ENCODE data around the gene FAM217B.
A peak's percentile ranks its signal among the peaks of the same experiment; 100 is the strongest.

The FAM217B gene

DNA sequence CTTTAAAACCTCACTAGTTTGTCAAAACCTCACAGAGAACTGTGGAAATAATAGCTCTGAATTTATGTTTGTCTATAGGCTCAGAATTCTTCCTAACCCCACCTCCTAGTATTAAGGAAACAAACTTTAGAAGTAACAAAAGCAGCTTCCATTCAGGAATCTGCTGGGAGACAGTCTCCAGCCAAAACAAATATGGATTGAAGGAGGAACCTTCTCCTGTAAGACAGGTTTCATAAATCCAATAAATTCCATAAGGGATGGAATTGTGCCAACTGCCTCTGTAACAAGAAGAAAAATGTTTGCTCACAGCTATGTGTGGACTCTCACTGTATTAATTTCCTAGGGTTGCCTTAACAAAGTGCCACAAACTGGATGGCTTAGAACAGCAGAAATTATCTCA, 14.3 kb upstream of the FAM217B start:
- H3K9ac ChIP-seq (ENCODE audit: low read length): no peak overlapping the region
- no peaks in the 10 kb centered on the region for H3K9me3 ChIP-seq (ENCODE audit: control insufficient read depth, insufficient read depth, low read depth, low read length)
- H3K27me3 ChIP-seq (ENCODE audit: control insufficient read depth, insufficient read depth, low read length): no peaks in the 10 kb centered on the region
- no peak overlapping the region for H3K27ac ChIP-seq (ENCODE audit: low read depth, low read length)
- peaks cover 4% of the 10 kb centered on the region; the same call in 1 of the 2 replicates for H3K4me1 ChIP-seq (ENCODE audit: control insufficient read depth, insufficient read depth, low read length)
- no peaks in the 10 kb centered on the region for H3K36me3 ChIP-seq (ENCODE audit: control insufficient read depth, insufficient read depth, low read length)
- H3K4me3 ChIP-seq (ENCODE audit: low read depth, low read length): no peak overlapping the region

- H3K27ac ChIP-seq (ENCODE audit: low read depth, low read length): no peak overlapping the region
- H3K4me3 ChIP-seq (ENCODE audit: low read depth, low read length): no peak overlapping the region
- no peak overlapping the region for H3K9ac ChIP-seq (ENCODE audit: low read length)
- H3K36me3 ChIP-seq (ENCODE audit: control insufficient read depth, insufficient read depth, low read length): no peaks in the 10 kb centered on the region
- peaks cover 9% of the 10 kb centered on the region; the same call in 1 of the 2 replicates for H3K4me1 ChIP-seq (ENCODE audit: control insufficient read depth, insufficient read depth, low read length)
- H3K27me3 ChIP-seq (ENCODE audit: control insufficient read depth, insufficient read depth, low read length): peaks cover 24% of the 10 kb centered on the region
- no peaks in the 10 kb centered on the region for H3K9me3 ChIP-seq (ENCODE audit: control insufficient read depth, insufficient read depth, low read depth, low read length)
Observed at GRCh38 chr20:59931511-59932312, 8.5 kb upstream of the FAM217B start.

DNA sequence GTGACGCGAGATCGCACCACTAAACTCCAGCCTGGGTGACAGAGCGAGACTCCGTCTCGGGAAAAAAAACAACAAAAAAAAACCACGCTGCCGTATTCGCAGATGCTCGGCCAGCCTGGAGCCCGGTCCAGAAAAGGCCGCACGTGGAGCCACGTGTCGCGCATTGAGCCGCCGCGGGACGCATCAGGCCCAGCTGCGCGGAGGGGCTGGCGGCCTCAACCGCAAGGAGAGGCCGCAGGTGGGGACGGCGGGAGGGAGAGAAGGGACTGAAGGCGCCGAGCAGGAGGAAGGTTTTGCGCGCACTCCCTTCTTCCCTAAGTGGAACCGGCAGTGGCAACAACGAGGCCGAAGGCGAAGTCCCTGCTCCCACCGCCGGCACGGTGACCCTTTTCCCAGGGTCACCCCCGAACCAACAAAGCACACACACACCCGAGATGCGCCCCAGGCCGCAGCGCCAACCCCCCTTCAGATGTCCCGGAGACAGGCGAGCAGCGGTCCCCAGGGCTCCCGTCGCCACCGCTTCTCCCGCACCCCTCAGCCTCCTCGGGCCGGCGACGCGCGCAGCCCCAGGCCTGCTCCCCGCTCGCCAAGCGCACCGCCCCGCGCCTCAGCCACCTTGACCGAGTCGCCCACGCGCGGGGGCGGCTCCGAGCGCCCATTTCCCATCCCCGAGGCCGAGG, 7.4 kb upstream of the FAM217B start:
- H3K4me3 ChIP-seq (ENCODE audit: low read depth, low read length): no peak overlapping the region
- no peaks in the 10 kb centered on the region for H3K36me3 ChIP-seq (ENCODE audit: control insufficient read depth, insufficient read depth, low read length)
- peaks cover 24% of the 10 kb centered on the region for H3K27me3 ChIP-seq (ENCODE audit: control insufficient read depth, insufficient read depth, low read length)
- H3K9me3 ChIP-seq (ENCODE audit: control insufficient read depth, insufficient read depth, low read depth, low read length): no peaks in the 10 kb centered on the region
- no peak overlapping the region for H3K27ac ChIP-seq (ENCODE audit: low read depth, low read length)
- H3K4me1 ChIP-seq (ENCODE audit: control insufficient read depth, insufficient read depth, low read length): peaks cover 7% of the 10 kb centered on the region; the same call in 1 of the 2 replicates
- H3K9ac ChIP-seq (ENCODE audit: low read length): no peak overlapping the region

GRCh38 chr20:59933296-59933848, 6.8 kb upstream of the FAM217B start, which contains the start of gene SYCP2:
Gene SYCP2 (minus strand): TSS chr20:59933637. CDS start chr20:59922413, 11,224 bp downstream.
- no peaks in the 10 kb centered on the region for H3K9me3 ChIP-seq (ENCODE audit: control insufficient read depth, insufficient read depth, low read depth, low read length)
- peaks cover 29% of the 10 kb centered on the region for H3K27me3 ChIP-seq (ENCODE audit: control insufficient read depth, insufficient read depth, low read length)
- no peak within 1 kb of the TSS for H3K27ac ChIP-seq (ENCODE audit: low read depth, low read length)
- no peaks in the 10 kb centered on the region for H3K36me3 ChIP-seq (ENCODE audit: control insufficient read depth, insufficient read depth, low read length)
- peaks cover 5% of the 10 kb centered on the region; the same call in 1 of the 2 replicates for H3K4me1 ChIP-seq (ENCODE audit: control insufficient read depth, insufficient read depth, low read length)
- peak within 1 kb of the TSS; percentile 46 for H3K9ac ChIP-seq (ENCODE audit: low read length)
- H3K4me3 ChIP-seq (ENCODE audit: low read depth, low read length): peak within 1 kb of the TSS; percentile 70

DNA sequence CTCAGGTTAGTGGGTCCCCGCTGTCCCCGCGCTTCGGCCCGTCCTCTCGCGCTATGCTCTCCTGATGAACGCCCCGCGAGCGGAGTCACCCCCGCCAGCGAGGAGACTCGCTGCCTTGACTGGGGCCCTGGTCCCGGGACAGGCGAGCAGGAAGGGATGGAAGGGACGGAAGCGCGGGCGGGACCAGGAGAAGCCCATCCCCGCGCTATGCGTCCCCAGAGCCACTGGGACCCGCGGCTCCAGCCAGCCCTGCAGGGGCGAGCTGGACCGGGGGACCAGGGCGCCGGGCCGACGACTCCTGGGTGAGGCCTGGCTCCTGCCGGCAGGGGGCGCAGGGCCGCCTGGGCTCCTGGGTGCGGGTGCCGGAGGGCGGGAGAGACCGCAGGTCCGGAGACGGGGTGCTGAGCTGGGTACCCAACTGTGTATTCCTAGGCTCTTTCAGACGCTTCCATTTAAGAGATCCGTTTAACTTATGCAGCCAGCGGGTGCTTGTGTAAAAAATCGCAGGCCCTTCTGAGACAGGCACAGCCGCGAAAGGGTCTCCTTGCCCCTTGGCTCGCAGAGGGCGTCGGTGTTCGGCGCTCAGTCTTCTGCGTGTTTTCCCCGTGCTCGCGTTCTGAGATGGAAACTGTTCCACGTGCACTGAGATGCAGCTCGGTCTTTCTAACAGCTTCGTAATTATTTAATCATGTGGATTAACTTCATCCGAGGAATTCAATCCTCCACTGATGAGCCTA, 6.2 kb upstream of the FAM217B start:
- Histone ChIP-seq H3K9me3 (ENCODE audit: control insufficient read depth, insufficient read depth, low read depth, low read length) (peaks cover 3% of the 10 kb centered on the region; the same call in 1 of the 2 replicates), H3K36me3 (ENCODE audit: control insufficient read depth, insufficient read depth, low read length) (no peaks in the 10 kb centered on the region), H3K4me3 (ENCODE audit: low read depth, low read length) (peak overlapping the region; percentile 70), H3K27me3 (ENCODE audit: control insufficient read depth, insufficient read depth, low read length) (peaks cover 35% of the 10 kb centered on the region), H3K4me1 (ENCODE audit: control insufficient read depth, insufficient read depth, low read length) (peaks cover 5% of the 10 kb centered on the region; the same call in 1 of the 2 replicates), H3K9ac (ENCODE audit: low read length) (peak overlapping the region; percentile 46), H3K27ac (ENCODE audit: low read depth, low read length) (no peak overlapping the region)

- Histone ChIP-seq H3K9ac (ENCODE audit: low read length) (no peak overlapping the region), H3K4me3 (ENCODE audit: low read depth, low read length) (no peak overlapping the region), H3K4me1 (ENCODE audit: control insufficient read depth, insufficient read depth, low read length) (peaks cover 5% of the 10 kb centered on the region; the same call in 1 of the 2 replicates), H3K27ac (ENCODE audit: low read depth, low read length) (no peak overlapping the region), H3K9me3 (ENCODE audit: control insufficient read depth, insufficient read depth, low read depth, low read length) (peaks cover 7% of the 10 kb centered on the region; the same call in 1 of the 2 replicates), H3K27me3 (ENCODE audit: control insufficient read depth, insufficient read depth, low read length) (peaks cover 40% of the 10 kb centered on the region), H3K36me3 (ENCODE audit: control insufficient read depth, insufficient read depth, low read length) (no peaks in the 10 kb centered on the region)
Observed at GRCh38 chr20:59935457-59936185, 4.6 kb upstream of the FAM217B start.

DNA sequence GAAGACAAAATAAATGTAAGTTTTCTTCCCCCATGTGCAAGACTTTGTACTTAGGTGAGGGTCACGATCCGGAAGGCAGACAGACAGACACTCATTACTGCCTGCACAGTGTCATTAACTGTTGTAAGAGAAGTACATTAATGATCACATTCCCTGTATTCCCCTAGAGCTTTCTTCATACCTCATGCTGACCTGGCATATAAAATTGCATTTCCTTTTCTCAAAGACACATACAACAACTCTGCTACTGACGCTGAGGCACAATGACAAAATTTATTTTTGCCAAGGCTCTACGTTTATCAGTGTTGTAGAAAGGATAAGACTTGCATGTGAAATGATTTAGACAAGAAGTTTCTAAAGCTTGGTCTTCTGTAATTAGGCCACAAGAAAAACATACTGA, 3.8 kb upstream of the FAM217B start:
- Histone ChIP-seq H3K9ac (ENCODE audit: low read length) (no peak overlapping the region), H3K9me3 (ENCODE audit: control insufficient read depth, insufficient read depth, low read depth, low read length) (peaks cover 7% of the 10 kb centered on the region; the same call in 1 of the 2 replicates), H3K4me1 (ENCODE audit: control insufficient read depth, insufficient read depth, low read length) (peaks cover 9% of the 10 kb centered on the region; the same call in 1 of the 2 replicates), H3K36me3 (ENCODE audit: control insufficient read depth, insufficient read depth, low read length) (no peaks in the 10 kb centered on the region), H3K27ac (ENCODE audit: low read depth, low read length) (no peak overlapping the region), H3K4me3 (ENCODE audit: low read depth, low read length) (no peak overlapping the region), H3K27me3 (ENCODE audit: control insufficient read depth, insufficient read depth, low read length) (peaks cover 40% of the 10 kb centered on the region)

- peaks cover 40% of the 10 kb centered on the region for H3K27me3 ChIP-seq (ENCODE audit: control insufficient read depth, insufficient read depth, low read length)
- no peak overlapping the region for H3K9ac ChIP-seq (ENCODE audit: low read length)
- H3K4me3 ChIP-seq (ENCODE audit: low read depth, low read length): no peak overlapping the region
- H3K36me3 ChIP-seq (ENCODE audit: control insufficient read depth, insufficient read depth, low read length): 0 out of 2 replicates have a peak, but pooled peaks cover under 1% of the 10 kb centered on the region
- peaks cover 7% of the 10 kb centered on the region; the same call in 1 of the 2 replicates for H3K4me1 ChIP-seq (ENCODE audit: control insufficient read depth, insufficient read depth, low read length)
- no peak overlapping the region for H3K27ac ChIP-seq (ENCODE audit: low read depth, low read length)
- peaks cover 7% of the 10 kb centered on the region; the same call in 1 of the 2 replicates for H3K9me3 ChIP-seq (ENCODE audit: control insufficient read depth, insufficient read depth, low read depth, low read length)
Observed at GRCh38 chr20:59937150-59937549, 3.0 kb upstream of the FAM217B start.

GRCh38 chr20:59938221-59938620, 2.0 kb upstream of the FAM217B start:
- Histone ChIP-seq H3K36me3 (ENCODE audit: control insufficient read depth, insufficient read depth, low read length) (peaks cover 11% of the 10 kb centered on the region; the same call in 1 of the 2 replicates), H3K27me3 (ENCODE audit: control insufficient read depth, insufficient read depth, low read length) (peaks cover 34% of the 10 kb centered on the region), H3K27ac (ENCODE audit: low read depth, low read length) (no peak overlapping the region), H3K9me3 (ENCODE audit: control insufficient read depth, insufficient read depth, low read depth, low read length) (peaks cover 7% of the 10 kb centered on the region; the same call in 1 of the 2 replicates), H3K4me1 (ENCODE audit: control insufficient read depth, insufficient read depth, low read length) (peaks cover 7% of the 10 kb centered on the region; the same call in 1 of the 2 replicates), H3K9ac (ENCODE audit: low read length) (no peak overlapping the region), H3K4me3 (ENCODE audit: low read depth, low read length) (no peak overlapping the region)

GRCh38 chr20:59938696-59939051, 1.5 kb upstream of the FAM217B start:
- Histone ChIP-seq H3K27me3 (ENCODE audit: control insufficient read depth, insufficient read depth, low read length) (peaks cover 31% of the 10 kb centered on the region), H3K4me1 (ENCODE audit: control insufficient read depth, insufficient read depth, low read length) (peaks cover 7% of the 10 kb centered on the region; the same call in 1 of the 2 replicates), H3K4me3 (ENCODE audit: low read depth, low read length) (no peak overlapping the region), H3K9me3 (ENCODE audit: control insufficient read depth, insufficient read depth, low read depth, low read length) (peaks cover 7% of the 10 kb centered on the region; the same call in 1 of the 2 replicates), H3K36me3 (ENCODE audit: control insufficient read depth, insufficient read depth, low read length) (peaks cover 13% of the 10 kb centered on the region; the same call in 1 of the 2 replicates), H3K27ac (ENCODE audit: low read depth, low read length) (no peak overlapping the region), H3K9ac (ENCODE audit: low read length) (no peak overlapping the region)
